Esophagus muscularis mucosa (tissue), 4 donors: Measurements from ENCODE around the gene SLC29A3. TPM values are rescaled to one million over a fixed set of nuclear protein-coding genes. Genes with fewer than 3 reads are reported as not detected.

Source experiments
- DNase-seq: peaks from one replicate; pipeline ENCODE4 v3.0.0-alpha.2; 2017; ENCODE audit errors: extremely low spot score
- H3K27ac ChIP-seq, 4 donors: fragments of 200-600 bp; sonication (generic); replicated peaks in 1 of 4; 1 replicate in 3 of 4; 2 replicates in 1 of 4; pipeline ENCODE4 v1.5.1; 2016 to 2019; ENCODE audit warnings: mild to moderate bottlenecking in 1 of 4
- H3K27me3 ChIP-seq, 4 donors: fragments of 200-600 bp; sonication (generic); one replicate each; pipeline versions ENCODE4 v1.5.1 to v1.6.0; 2016 to 2019
- H3K36me3 ChIP-seq, 4 donors: fragments of 200-600 bp; sonication (generic); one replicate each; pipeline ENCODE4 v1.5.1; 2016 to 2019
- H3K4me1 ChIP-seq, 4 donors: fragments of 200-600 bp; sonication (generic); one replicate each; pipeline ENCODE4 v1.5.1; 2016 to 2019
- H3K4me3 ChIP-seq, 4 donors: fragments of 200-600 bp; sonication (generic); 1 replicate in 2 of 4; 2 replicates in 2 of 4; pipeline ENCODE4 v1.5.1; 2016 to 2019; ENCODE audit warnings: mild to moderate bottlenecking in 4 of 4, moderate library complexity in 1 of 4
- H3K9me3 ChIP-seq, 4 donors: fragments of 200-600 bp; sonication (generic); 1 replicate in 3 of 4; 2 replicates in 1 of 4; pipeline ENCODE4 v1.5.1; 2016 to 2019
- CTCF ChIP-seq, 3 experiments: fragments of 200-600 bp in 2 of 3; fragments of 450-650 bp in 1 of 3; sonication (generic) in 2 of 3; IDR thresholded peaks; one replicate each; pipeline ENCODE4 v1.5.1; 2017 to 2019; ENCODE audit warnings: antibody characterized with exemption in 3 of 3, mild to moderate bottlenecking in 2 of 3, moderate library complexity in 1 of 3
- EP300 ChIP-seq: sonication (generic); formaldehyde crosslinking; IDR thresholded peaks from one replicate; pipeline ENCODE4 v1.6.1; 2017; ENCODE audit warnings: antibody characterized with exemption
- POLR2A ChIP-seq: fragments of 450-650 bp; IDR thresholded peaks from one replicate; pipeline ENCODE4 v1.6.1; 2017; ENCODE audit warnings: antibody characterized with exemption, moderate library complexity, mild to moderate bottlenecking, low read depth
- POLR2AphosphoS5 ChIP-seq, 2 donors: sonication (generic); formaldehyde crosslinking; IDR thresholded peaks; one replicate each; pipeline ENCODE4 v1.6.1; 2017; ENCODE audit warnings: antibody characterized with exemption in 2 of 2
- WGBS: methylation state at CpG from one replicate; pipeline ENCODE4 v1.1.5; 2018; 5-methylcytosine and 5-hydroxymethylcytosine counted together
- intact Hi-C: fragments of 100-400 bp; cut with DNase I; formaldehyde crosslinking; loops from one replicate; pipeline ENCODE4 v1.15.1; 2023
- total RNA-seq, 4 donors: library from RNA; depleted of rRNA; stranded (reverse); fragments of >200 nt; gene quantifications; one replicate each; pipeline versions ENCODE4 v1.1.0 to v1.2.1, GENCODE V29; 2016

Gene SLC29A3
- total RNA-seq, 4 donors from 2014 or later: 4.0 to 6.9 (median 5.0) TPM

- no peak for DNase-seq
- Histone ChIP-seq H3K27me3 (peaks cover 0 to 34% (median 0%) of the 10 kb centered on the region in 4 donors), H3K27ac (peak overlapping the region; percentile 77 to 86 (median 79)), H3K4me1 (peaks cover 20 to 32% (median 26%) of the 10 kb centered on the region in 4 donors), H3K36me3 (no peaks in the 10 kb centered on the region), H3K4me3 (peak overlapping the region; percentile 70 to 85 (median 74)), H3K9me3 (no peaks in the 10 kb centered on the region)
- TF ChIP-seq CTCF (IDR thresholded peaks at IDR 0.05) (peak; percentile 75 to 82 (median 82)), EP300 (no peak), POLR2A (no peak)
- intact Hi-C loops: loop anchor here (2.0 to 5.0 kb wide), 4 partner anchors 76 to 416 kb away; partner anchors contain the start of gene SLC29A3
- WGBS: 76% methylated on average over 7 of the region's 46 CpGs
These were observed 77.1 kb downstream of the SLC29A3 start for GRCh38 chr10:71396084-71396710.

GRCh38 chr10:71396711-71397295 is 77.7 kb downstream of the SLC29A3 start, which contains the start of gene CDH23:
CDH23 (plus strand) TSS chr10:71396920; CDS start chr10:71439832, 42,912 bp downstream.
- intact Hi-C loops: loop anchor here (2.0 to 5.0 kb wide), 4 partner anchors 75 to 415 kb away; partner anchors contain the start of gene SLC29A3
- Histone ChIP-seq H3K27me3 (peaks cover 0 to 36% (median 0%) of the 10 kb centered on the region in 4 donors), H3K9me3 (no peaks in the 10 kb centered on the region), H3K4me3 (peak within 1 kb of the TSS; percentile 70 to 85 (median 74)), H3K36me3 (no peaks in the 10 kb centered on the region), H3K27ac (peak within 1 kb of the TSS; percentile 77 to 86 (median 79)), H3K4me1 (peaks cover 20 to 32% (median 26%) of the 10 kb centered on the region in 4 donors)
- WGBS: 0% methylated on average over 5 of the region's 91 CpGs
- DNase-seq: no peak
- no peak for TF ChIP-seq POLR2A
- no peak for TF ChIP-seq CTCF (IDR thresholded peaks at IDR 0.05)

- no peak for TF ChIP-seq POLR2A
- no peak for TF ChIP-seq CTCF (IDR thresholded peaks at IDR 0.05)
- TF ChIP-seq POLR2AphosphoS5 (IDR thresholded peaks at IDR 0.05): no peak
- TF ChIP-seq EP300: no peak
- peaks cover 20 to 32% (median 26%) of the 10 kb centered on the region in 4 donors for H3K4me1 ChIP-seq
- H3K27ac ChIP-seq: peak overlapping the region; percentile 77 to 86 (median 79)
- no peaks in the 10 kb centered on the region for H3K36me3 ChIP-seq
- no peak for DNase-seq
- intact Hi-C loops: loop anchor here (2.0 to 5.0 kb wide), 4 partner anchors 75 to 415 kb away; partner anchors contain the start of gene SLC29A3
- peaks cover 0 to 36% (median 0%) of the 10 kb centered on the region in 4 donors for H3K27me3 ChIP-seq
- under 1% methylated on average over 32 of the region's 82 CpGs for WGBS
- peak overlapping the region; percentile 70 to 85 (median 74) for H3K4me3 ChIP-seq
- H3K9me3 ChIP-seq: no peaks in the 10 kb centered on the region
These were observed 78.5 kb downstream of the SLC29A3 start for GRCh38 chr10:71397296-71398212.

- DNase-seq: no peak
- intact Hi-C loops: loop anchor here (5.0 kb wide), 3 partner anchors 73 to 413 kb away; partner anchors contain the start of gene SLC29A3
- Histone ChIP-seq H3K9me3 (no peaks in the 10 kb centered on the region), H3K36me3 (no peaks in the 10 kb centered on the region), H3K27ac (no peak overlapping the region), H3K4me1 (peaks cover 20 to 32% (median 26%) of the 10 kb centered on the region in 4 donors), H3K4me3 (no peak overlapping the region), H3K27me3 (peaks cover 0 to 36% (median 0%) of the 10 kb centered on the region in 4 donors)
- TF ChIP-seq EP300: no peak
- TF ChIP-seq CTCF (IDR thresholded peaks at IDR 0.05): no peak
- TF ChIP-seq POLR2AphosphoS5 (IDR thresholded peaks at IDR 0.05): no peak
- TF ChIP-seq POLR2A: no peak
- WGBS: 75% methylated on average over 4 of the region's 4 CpGs
These were observed 79.9 kb downstream of the SLC29A3 start for GRCh38 chr10:71398976-71399375.
